ENCODE data around the gene GRID2.

The GRID2 gene

GRCh38 chr4:92522356-92522755, 218.6 kb downstream of the GRID2 start:
- no peaks in the 10 kb centered on the region for H3K36me3 ChIP-seq (ENCODE audit: insufficient read depth, low read length)
- peaks cover 77% of the 10 kb centered on the region for H3K4me1 ChIP-seq (ENCODE audit: insufficient read depth, low read length)
- H3K9ac ChIP-seq (ENCODE audit: low read depth, low read length): no peak overlapping the region
- peak overlapping the region; percentile 34 for H3K27ac ChIP-seq (ENCODE audit: low read depth, low read length)
- H3K27me3 ChIP-seq (ENCODE audit: insufficient read depth, low read length): no peaks in the 10 kb centered on the region
- H3K9me3 ChIP-seq (ENCODE audit: insufficient read depth, low read depth, low read length): no peaks in the 10 kb centered on the region
- H3K4me3 ChIP-seq (ENCODE audit: low read length): no peak overlapping the region
- WGBS: 80% methylated on average over 3 of the region's 3 CpGs

GRCh38 chr4:92524131-92524530, 220.4 kb downstream of the GRID2 start:
- no peak overlapping the region for H3K27ac ChIP-seq (ENCODE audit: low read depth, low read length)
- peaks cover 73% of the 10 kb centered on the region for H3K4me1 ChIP-seq (ENCODE audit: insufficient read depth, low read length)
- H3K36me3 ChIP-seq (ENCODE audit: insufficient read depth, low read length): no peaks in the 10 kb centered on the region
- no peak overlapping the region for H3K9ac ChIP-seq (ENCODE audit: low read depth, low read length)
- H3K4me3 ChIP-seq (ENCODE audit: low read length): no peak overlapping the region
- no peaks in the 10 kb centered on the region for H3K9me3 ChIP-seq (ENCODE audit: insufficient read depth, low read depth, low read length)
- no peaks in the 10 kb centered on the region for H3K27me3 ChIP-seq (ENCODE audit: insufficient read depth, low read length)

GRCh38 chr4:92528541-92528940, 224.8 kb downstream of the GRID2 start:
- no peaks in the 10 kb centered on the region for H3K27me3 ChIP-seq (ENCODE audit: insufficient read depth, low read length)
- H3K27ac ChIP-seq (ENCODE audit: low read depth, low read length): no peak overlapping the region
- H3K9me3 ChIP-seq (ENCODE audit: insufficient read depth, low read depth, low read length): no peaks in the 10 kb centered on the region
- WGBS: 79% methylated on average over 3 of the region's 4 CpGs
- H3K4me1 ChIP-seq (ENCODE audit: insufficient read depth, low read length): peaks cover 36% of the 10 kb centered on the region
- H3K36me3 ChIP-seq (ENCODE audit: insufficient read depth, low read length): no peaks in the 10 kb centered on the region
- no peak overlapping the region for H3K9ac ChIP-seq (ENCODE audit: low read depth, low read length)
- H3K4me3 ChIP-seq (ENCODE audit: low read length): no peak overlapping the region

GRCh38 chr4:92529510-92529909, 225.7 kb downstream of the GRID2 start:
- Histone ChIP-seq H3K36me3 (ENCODE audit: insufficient read depth, low read length) (no peaks in the 10 kb centered on the region), H3K27ac (ENCODE audit: low read depth, low read length) (no peak overlapping the region; the same call in 1 of the 2 replicates), H3K9me3 (ENCODE audit: insufficient read depth, low read depth, low read length) (no peaks in the 10 kb centered on the region), H3K4me3 (ENCODE audit: low read length) (no peak overlapping the region), H3K9ac (ENCODE audit: low read depth, low read length) (no peak overlapping the region), H3K27me3 (ENCODE audit: insufficient read depth, low read length) (no peaks in the 10 kb centered on the region), H3K4me1 (ENCODE audit: insufficient read depth, low read length) (peaks cover 27% of the 10 kb centered on the region)
- WGBS: 92% methylated on average over 2 of the region's 2 CpGs

- H3K4me3 ChIP-seq (ENCODE audit: low read length): no peak overlapping the region
- 87% methylated on average over 12 of the region's 12 CpGs for WGBS
- no peak overlapping the region for H3K27ac ChIP-seq (ENCODE audit: low read depth, low read length)
- no peaks in the 10 kb centered on the region for H3K27me3 ChIP-seq (ENCODE audit: insufficient read depth, low read length)
- H3K9ac ChIP-seq (ENCODE audit: low read depth, low read length): no peak overlapping the region
- peaks cover 16% of the 10 kb centered on the region for H3K36me3 ChIP-seq (ENCODE audit: insufficient read depth, low read length)
- H3K4me1 ChIP-seq (ENCODE audit: insufficient read depth, low read length): no peaks in the 10 kb centered on the region
- H3K9me3 ChIP-seq (ENCODE audit: insufficient read depth, low read depth, low read length): no peaks in the 10 kb centered on the region
Observed at GRCh38 chr4:92535599-92535998, 231.8 kb downstream of the GRID2 start.

- H3K4me3 ChIP-seq (ENCODE audit: low read length): no peak overlapping the region
- no CpG with 5 or more reads among the region's 1 CpG for WGBS
- H3K36me3 ChIP-seq (ENCODE audit: insufficient read depth, low read length): no peaks in the 10 kb centered on the region
- H3K27ac ChIP-seq (ENCODE audit: low read depth, low read length): no peak overlapping the region
- H3K9ac ChIP-seq (ENCODE audit: low read depth, low read length): no peak overlapping the region
- no peaks in the 10 kb centered on the region for H3K9me3 ChIP-seq (ENCODE audit: insufficient read depth, low read depth, low read length)
- peaks cover 16% of the 10 kb centered on the region; the same call in 1 of the 2 replicates for H3K4me1 ChIP-seq (ENCODE audit: insufficient read depth, low read length)
- no peaks in the 10 kb centered on the region for H3K27me3 ChIP-seq (ENCODE audit: insufficient read depth, low read length)
Observed at GRCh38 chr4:92551616-92552015, 247.8 kb downstream of the GRID2 start.

GRCh38 chr4:92566269-92566668, 262.5 kb downstream of the GRID2 start:
- Histone ChIP-seq H3K27ac (ENCODE audit: low read depth, low read length) (no peak overlapping the region), H3K4me3 (ENCODE audit: low read length) (no peak overlapping the region), H3K36me3 (ENCODE audit: insufficient read depth, low read length) (no peaks in the 10 kb centered on the region; the same call in 1 of the 2 replicates), H3K9me3 (ENCODE audit: insufficient read depth, low read depth, low read length) (peaks cover 6% of the 10 kb centered on the region), H3K4me1 (ENCODE audit: insufficient read depth, low read length) (0 out of 2 replicates have a peak, but pooled peaks cover 3% of the 10 kb centered on the region), H3K27me3 (ENCODE audit: insufficient read depth, low read length) (no peaks in the 10 kb centered on the region), H3K9ac (ENCODE audit: low read depth, low read length) (no peak overlapping the region)
- 92% methylated on average over 3 of the region's 3 CpGs for WGBS

GRCh38 chr4:92580816-92581215, 277.1 kb downstream of the GRID2 start:
- no peak overlapping the region for H3K27ac ChIP-seq (ENCODE audit: low read depth, low read length)
- no peaks in the 10 kb centered on the region for H3K4me1 ChIP-seq (ENCODE audit: insufficient read depth, low read length)
- no peak overlapping the region for H3K9ac ChIP-seq (ENCODE audit: low read depth, low read length)
- WGBS: 73% methylated on average over 1 of the region's 1 CpG
- H3K27me3 ChIP-seq (ENCODE audit: insufficient read depth, low read length): no peaks in the 10 kb centered on the region
- H3K9me3 ChIP-seq (ENCODE audit: insufficient read depth, low read depth, low read length): no peaks in the 10 kb centered on the region
- H3K36me3 ChIP-seq (ENCODE audit: insufficient read depth, low read length): 0 out of 2 replicates have a peak, but pooled peaks cover 3% of the 10 kb centered on the region
- H3K4me3 ChIP-seq (ENCODE audit: low read length): no peak overlapping the region

- Histone ChIP-seq H3K9ac (ENCODE audit: low read depth, low read length) (no peak overlapping the region), H3K27ac (ENCODE audit: low read depth, low read length) (no peak overlapping the region), H3K9me3 (ENCODE audit: insufficient read depth, low read depth, low read length) (no peaks in the 10 kb centered on the region), H3K4me1 (ENCODE audit: insufficient read depth, low read length) (no peaks in the 10 kb centered on the region), H3K36me3 (ENCODE audit: insufficient read depth, low read length) (peaks cover 37% of the 10 kb centered on the region; the same call in 1 of the 2 replicates), H3K27me3 (ENCODE audit: insufficient read depth, low read length) (no peaks in the 10 kb centered on the region), H3K4me3 (ENCODE audit: low read length) (no peak overlapping the region)
- WGBS: 70% methylated on average over 2 of the region's 2 CpGs
Observed at GRCh38 chr4:92599044-92599443, 295.3 kb downstream of the GRID2 start.

- peaks cover 32% of the 10 kb centered on the region; the same call in 1 of the 2 replicates for H3K36me3 ChIP-seq (ENCODE audit: insufficient read depth, low read length)
- no peak overlapping the region for H3K9ac ChIP-seq (ENCODE audit: low read depth, low read length)
- no peaks in the 10 kb centered on the region for H3K27me3 ChIP-seq (ENCODE audit: insufficient read depth, low read length)
- WGBS: 83% methylated on average over 6 of the region's 6 CpGs
- no peak overlapping the region for H3K4me3 ChIP-seq (ENCODE audit: low read length)
- H3K9me3 ChIP-seq (ENCODE audit: insufficient read depth, low read depth, low read length): no peaks in the 10 kb centered on the region
- H3K4me1 ChIP-seq (ENCODE audit: insufficient read depth, low read length): no peaks in the 10 kb centered on the region
- H3K27ac ChIP-seq (ENCODE audit: low read depth, low read length): no peak overlapping the region
Observed at GRCh38 chr4:92600638-92601037, 296.9 kb downstream of the GRID2 start.

- no peaks in the 10 kb centered on the region for H3K27me3 ChIP-seq (ENCODE audit: insufficient read depth, low read length)
- no peak overlapping the region for H3K27ac ChIP-seq (ENCODE audit: low read depth, low read length)
- no peaks in the 10 kb centered on the region for H3K9me3 ChIP-seq (ENCODE audit: insufficient read depth, low read depth, low read length)
- H3K36me3 ChIP-seq (ENCODE audit: insufficient read depth, low read length): peaks cover 16% of the 10 kb centered on the region; the same call in 1 of the 2 replicates
- no peak overlapping the region for H3K9ac ChIP-seq (ENCODE audit: low read depth, low read length)
- H3K4me1 ChIP-seq (ENCODE audit: insufficient read depth, low read length): no peaks in the 10 kb centered on the region
- H3K4me3 ChIP-seq (ENCODE audit: low read length): no peak overlapping the region
- WGBS: 96% methylated on average over 2 of the region's 2 CpGs
Observed at GRCh38 chr4:92606227-92606626, 302.5 kb downstream of the GRID2 start.

- Histone ChIP-seq H3K4me3 (ENCODE audit: low read length) (no peak overlapping the region), H3K27me3 (ENCODE audit: insufficient read depth, low read length) (peaks cover 12% of the 10 kb centered on the region; the same call in 1 of the 2 replicates), H3K36me3 (ENCODE audit: insufficient read depth, low read length) (no peaks in the 10 kb centered on the region), H3K27ac (ENCODE audit: low read depth, low read length) (no peak overlapping the region), H3K9me3 (ENCODE audit: insufficient read depth, low read depth, low read length) (no peaks in the 10 kb centered on the region; the same call in 1 of the 2 replicates), H3K4me1 (ENCODE audit: insufficient read depth, low read length) (peaks cover 9% of the 10 kb centered on the region; the same call in 1 of the 2 replicates), H3K9ac (ENCODE audit: low read depth, low read length) (no peak overlapping the region)
- 50% methylated on average over 1 of the region's 1 CpG for WGBS
Observed at GRCh38 chr4:92615049-92615448, 311.3 kb downstream of the GRID2 start.
